WI38 (cell line): Measurements from ENCODE around the gene SMG9.
"Not testable (repeated sequence)": the region's sequence is repeated elsewhere in the genome, so short reads cannot be mapped to it uniquely, and the experiment has no call there.

ENCODE experiments used
- H3K4me3 ChIP-seq: 2 replicates; pipeline ENCODE4 v1.5.1; 2011; ENCODE audit warnings: low read depth, mild to moderate bottlenecking, control low read depth, low read length
- TF ChIP-seq, protein P1 (sequence below): IDR thresholded peaks from 2 replicates; pipeline ENCODE4 v1.5.1; 2012; ENCODE audit warnings: low read depth, mild to moderate bottlenecking, control low read depth, low read length

The SMG9 gene

GRCh38 chr19:43690444-43690843 lies 64.3 kb downstream of the SMG9 start:
- TF ChIP-seq, protein P1, sequence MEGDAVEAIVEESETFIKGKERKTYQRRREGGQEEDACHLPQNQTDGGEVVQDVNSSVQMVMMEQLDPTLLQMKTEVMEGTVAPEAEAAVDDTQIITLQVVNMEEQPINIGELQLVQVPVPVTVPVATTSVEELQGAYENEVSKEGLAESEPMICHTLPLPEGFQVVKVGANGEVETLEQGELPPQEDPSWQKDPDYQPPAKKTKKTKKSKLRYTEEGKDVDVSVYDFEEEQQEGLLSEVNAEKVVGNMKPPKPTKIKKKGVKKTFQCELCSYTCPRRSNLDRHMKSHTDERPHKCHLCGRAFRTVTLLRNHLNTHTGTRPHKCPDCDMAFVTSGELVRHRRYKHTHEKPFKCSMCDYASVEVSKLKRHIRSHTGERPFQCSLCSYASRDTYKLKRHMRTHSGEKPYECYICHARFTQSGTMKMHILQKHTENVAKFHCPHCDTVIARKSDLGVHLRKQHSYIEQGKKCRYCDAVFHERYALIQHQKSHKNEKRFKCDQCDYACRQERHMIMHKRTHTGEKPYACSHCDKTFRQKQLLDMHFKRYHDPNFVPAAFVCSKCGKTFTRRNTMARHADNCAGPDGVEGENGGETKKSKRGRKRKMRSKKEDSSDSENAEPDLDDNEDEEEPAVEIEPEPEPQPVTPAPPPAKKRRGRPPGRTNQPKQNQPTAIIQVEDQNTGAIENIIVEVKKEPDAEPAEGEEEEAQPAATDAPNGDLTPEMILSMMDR = no peak
- no peak overlapping the region for H3K4me3 ChIP-seq

DNA sequence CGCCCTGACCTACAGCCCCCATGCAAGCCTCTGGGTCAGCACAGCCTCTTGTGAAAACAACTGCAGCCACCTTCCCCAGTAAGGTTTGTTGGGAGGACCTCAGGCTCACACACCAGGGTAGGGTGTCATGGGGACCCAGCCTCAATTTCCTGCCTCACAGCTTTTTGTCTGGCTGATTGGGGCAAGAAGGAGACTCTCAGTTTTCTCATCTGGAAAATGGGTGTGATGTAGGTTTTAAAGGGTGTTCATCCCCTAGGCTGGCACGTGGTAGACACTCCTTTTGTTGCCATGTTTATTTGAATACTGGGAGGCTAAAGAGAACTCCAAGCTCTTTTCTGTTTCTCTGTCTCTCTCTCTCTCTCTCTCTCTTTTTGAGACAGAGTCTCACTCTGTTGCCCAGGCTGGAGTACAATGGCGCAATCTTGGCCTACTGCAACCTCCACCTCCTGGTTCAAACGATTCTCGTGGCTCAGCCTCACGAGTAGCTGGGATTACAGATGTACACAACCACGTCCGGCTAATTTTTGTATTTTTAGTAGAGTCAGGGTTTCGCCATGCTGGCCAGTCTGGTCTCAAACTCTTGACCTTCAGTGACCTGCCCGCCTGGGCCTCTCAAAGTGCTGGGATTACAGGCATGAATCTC lies 66.6 kb downstream of the SMG9 start:
- H3K4me3 ChIP-seq = no peak overlapping the region
- TF ChIP-seq, protein P1 = no peak

DNA sequence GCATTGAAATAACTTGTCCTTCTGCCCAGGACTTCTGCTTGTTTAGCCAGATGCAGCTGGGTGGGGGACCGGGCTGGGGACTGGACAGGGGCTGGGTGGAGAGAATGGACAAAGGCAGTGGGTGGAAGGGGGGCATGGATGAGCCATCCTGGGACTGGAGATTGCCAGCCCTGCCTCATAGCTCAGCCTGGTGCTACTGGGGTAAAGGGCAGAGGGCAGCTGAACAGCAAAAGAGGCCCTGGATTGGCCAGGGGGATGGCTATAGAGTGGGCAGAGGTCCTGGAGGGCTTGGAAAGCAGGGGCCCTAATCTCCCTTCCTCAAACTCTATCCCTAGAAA lies 67.1 kb downstream of the SMG9 start:
- H3K4me3 ChIP-seq = no peak overlapping the region
- TF ChIP-seq, protein P1 = no peak

DNA sequence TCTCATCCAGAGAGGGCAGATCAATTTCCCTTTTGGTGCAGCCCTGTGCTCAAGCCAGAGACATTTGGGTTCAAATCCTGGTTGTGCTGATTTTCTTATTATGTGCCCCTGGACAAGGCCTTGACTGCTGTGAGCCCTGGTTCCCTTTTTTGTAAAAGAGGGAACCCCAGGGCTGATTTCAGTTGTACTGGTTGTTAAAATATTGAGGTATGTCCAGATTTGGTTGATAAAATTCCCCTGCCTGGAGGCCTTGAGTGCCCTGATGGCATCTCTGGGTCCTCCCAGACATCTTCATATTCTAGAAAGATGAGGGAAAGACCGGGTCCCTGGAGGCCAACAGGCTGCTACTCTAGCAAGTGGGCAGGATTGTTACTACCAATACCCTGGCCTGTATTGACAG lies 70.4 kb downstream of the SMG9 start:
- no peak overlapping the region for H3K4me3 ChIP-seq
- TF ChIP-seq, protein P1 = no peak

- no peak overlapping the region for H3K4me3 ChIP-seq
- TF ChIP-seq, protein P1 = no peak
Observed at GRCh38 chr19:43683905-43684304, 70.9 kb downstream of the SMG9 start.

- H3K4me3 ChIP-seq = no peak overlapping the region
- TF ChIP-seq, protein P1 = no peak
Observed at GRCh38 chr19:43682824-43683661, 71.7 kb downstream of the SMG9 start.

GRCh38 chr19:43682269-43682668 lies 72.5 kb downstream of the SMG9 start:
- not testable (repeated sequence) for H3K4me3 ChIP-seq
